GM23248 (cell line): ENCODE data around the gene ZER1.

Source experiments
- EZH2 ChIP-seq: fragments of 200-600 bp; sonication (generic); IDR thresholded peaks from 2 replicates; pipeline ENCODE4 v1.6.1; 2018; ENCODE audit warnings: antibody characterized with exemption, mild to moderate bottlenecking; ENCODE audit not compliant: insufficient read depth, poor library complexity, severe bottlenecking
- EZH2phosphoT487 ChIP-seq: fragments of 200-600 bp; sonication (generic); IDR thresholded peaks from 2 replicates; pipeline ENCODE4 v1.6.1; 2018; ENCODE audit warnings: antibody characterized with exemption, moderate library complexity, mild to moderate bottlenecking, low read depth; ENCODE audit not compliant: insufficient read depth

DNA sequence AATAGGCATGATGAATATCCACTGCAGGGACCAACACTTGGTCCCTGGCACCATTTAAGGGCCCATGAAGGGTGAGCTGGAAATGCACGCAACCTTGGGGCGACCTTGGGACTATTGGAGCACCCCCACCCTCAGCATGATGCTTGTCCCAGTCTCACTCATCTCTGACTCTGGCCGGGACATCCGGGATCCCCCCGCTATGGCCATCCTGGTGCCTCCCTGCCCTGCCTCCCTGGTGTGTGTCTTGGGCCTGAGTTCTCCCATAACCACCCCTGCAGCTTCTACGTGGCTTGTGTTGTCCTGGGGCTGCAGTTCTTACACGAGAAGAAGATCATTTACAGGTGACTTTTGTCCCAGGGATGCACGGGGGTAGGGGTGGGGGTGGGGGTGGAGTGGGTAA, 53.7 kb downstream of the ZER1 start:
- no peak for TF ChIP-seq EZH2
- no peak for TF ChIP-seq EZH2phosphoT487
